ENCODE data around the gene ACSL6.

The ACSL6 gene

DNA sequence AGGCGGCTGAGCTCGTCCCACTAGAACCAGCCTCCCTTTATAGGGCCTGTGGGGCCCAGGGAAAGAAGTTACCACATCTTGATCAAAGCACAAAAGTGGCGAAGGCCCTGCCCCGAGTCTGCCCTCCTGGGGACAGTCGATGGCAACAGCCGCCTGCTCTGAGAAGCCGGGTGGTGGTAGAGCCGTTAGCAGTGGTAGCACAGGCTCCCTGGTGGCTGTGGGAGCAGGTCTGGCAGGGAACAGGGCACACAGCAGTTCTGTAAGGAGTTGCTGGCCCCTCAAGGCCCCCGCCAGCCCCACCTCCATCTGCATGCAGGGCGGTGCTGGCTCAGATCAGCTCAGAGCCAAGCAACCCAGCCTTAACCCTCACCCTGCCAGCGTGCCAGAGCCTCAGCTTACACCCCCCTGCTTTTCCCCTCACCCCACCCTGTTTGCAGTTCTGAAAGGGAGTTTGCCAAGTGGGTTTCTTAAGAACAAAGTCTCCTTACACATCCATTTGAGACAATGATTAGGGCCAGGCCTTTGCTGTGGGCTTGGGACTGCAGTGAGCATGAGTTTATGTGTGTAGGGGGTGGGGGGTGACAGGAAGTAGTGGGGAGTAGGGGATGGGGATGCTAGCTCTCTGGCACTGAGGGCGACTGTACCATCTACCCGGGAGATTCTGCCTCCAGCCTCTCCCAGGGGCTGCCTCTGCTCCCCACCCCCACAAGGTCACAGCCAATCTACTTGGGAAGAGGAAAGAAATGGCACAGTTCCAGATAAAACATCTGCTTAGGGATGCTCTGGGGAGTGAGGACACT is 11.8 kb downstream of the ACSL6 start:
- DNase-seq: no peak

DNA sequence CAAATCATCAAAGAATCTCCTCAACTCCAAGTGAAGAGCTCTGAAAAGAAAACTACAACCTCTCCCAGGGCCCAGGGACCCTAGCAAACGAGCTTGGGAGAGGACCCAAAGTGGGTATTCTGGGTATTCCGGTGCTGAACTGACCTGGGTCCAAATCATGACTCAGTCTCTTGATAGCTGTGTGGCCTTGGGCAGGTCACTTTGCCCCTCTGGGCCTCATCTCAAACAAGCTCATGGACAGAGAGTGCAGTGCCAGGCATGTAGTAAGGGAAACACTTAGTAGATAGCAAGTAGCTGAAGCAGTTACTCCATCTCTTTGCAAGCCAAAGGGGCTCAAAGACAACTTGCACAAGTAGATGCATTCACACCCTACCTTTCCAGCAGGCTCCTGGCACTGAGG is 12.4 kb downstream of the ACSL6 start:
- DNase-seq: no peak

DNA sequence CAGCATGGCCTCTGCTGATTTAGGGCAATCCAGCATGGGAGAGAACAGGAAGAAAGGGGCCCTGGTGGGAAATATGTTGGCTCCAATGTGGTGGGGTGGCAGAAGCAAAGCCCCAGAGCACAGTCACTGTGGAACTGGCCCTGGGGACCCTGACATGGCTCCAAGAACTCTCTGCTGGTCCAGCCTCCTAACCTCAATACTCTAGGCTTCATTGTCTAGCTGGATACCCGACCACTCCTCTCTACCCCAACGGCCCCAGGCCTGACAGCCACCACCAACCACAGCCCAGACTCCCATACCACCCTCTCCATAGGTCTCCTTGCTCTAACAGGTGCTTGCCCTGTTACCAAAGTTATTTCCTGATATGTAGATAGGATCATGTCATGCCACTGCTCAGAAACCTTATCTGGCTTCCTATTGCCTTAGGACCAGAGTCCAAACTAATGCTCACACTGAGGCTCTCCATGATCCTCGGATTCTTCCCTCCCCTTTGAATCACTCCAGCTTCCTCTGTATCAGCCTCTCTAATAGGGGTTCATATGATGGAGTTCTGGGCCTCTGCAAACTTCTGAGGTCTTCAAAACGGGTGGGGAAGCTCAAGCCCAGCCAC is 12.9 kb downstream of the ACSL6 start:
- DNase-seq: no peak

- no peak for DNase-seq
These were observed 13.7 kb downstream of the ACSL6 start for GRCh38 chr5:131997727-131998117.

GRCh38 chr5:131997026-131997726 is 14.3 kb downstream of the ACSL6 start:
- no peak for DNase-seq

GRCh38 chr5:131996210-131997025 is 15.0 kb downstream of the ACSL6 start:
- no peak for DNase-seq

DNA sequence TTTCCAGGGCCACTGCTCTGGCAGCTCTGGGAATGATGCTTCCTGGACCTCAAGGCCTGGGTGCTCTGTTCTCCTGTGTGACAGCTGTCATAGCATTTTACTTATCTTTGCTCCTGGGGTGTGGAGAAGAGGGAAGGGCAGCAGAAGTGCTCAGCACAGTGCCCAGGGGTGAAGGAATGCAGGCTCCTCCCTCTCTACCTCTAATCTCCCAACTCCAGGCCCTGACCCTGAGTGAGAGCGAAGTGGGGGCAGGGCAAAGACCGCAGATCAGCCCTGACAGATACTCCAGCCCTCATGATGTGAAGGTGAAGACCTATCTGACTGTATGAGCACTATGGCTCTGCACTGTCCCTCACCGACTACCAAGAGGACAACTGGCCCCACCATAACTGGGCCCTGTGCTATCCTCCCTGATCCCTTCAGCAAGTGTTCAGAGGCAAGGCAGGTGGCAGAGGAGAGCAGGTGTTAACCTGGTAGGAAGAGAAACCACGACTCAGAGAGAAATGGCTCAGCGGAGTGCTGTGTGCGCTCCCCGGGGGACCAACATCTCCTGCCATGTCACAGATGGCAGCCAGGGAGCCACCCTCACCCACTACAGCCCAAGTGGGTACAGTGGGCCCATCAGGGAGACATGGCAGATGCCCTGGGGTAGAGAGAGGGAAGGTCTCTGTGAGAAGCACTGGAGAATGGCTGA is 16.8 kb downstream of the ACSL6 start:
- no peak for DNase-seq

- no peak for DNase-seq
These were observed 17.4 kb downstream of the ACSL6 start for GRCh38 chr5:131994090-131994489.

- DNase-seq: no peak
These were observed 17.8 kb downstream of the ACSL6 start for GRCh38 chr5:131993676-131994075.

- no peak for DNase-seq
These were observed 19.1 kb downstream of the ACSL6 start for GRCh38 chr5:131992370-131992769.

- DNase-seq: no peak
These were observed 19.7 kb downstream of the ACSL6 start for GRCh38 chr5:131991593-131992324.

DNA sequence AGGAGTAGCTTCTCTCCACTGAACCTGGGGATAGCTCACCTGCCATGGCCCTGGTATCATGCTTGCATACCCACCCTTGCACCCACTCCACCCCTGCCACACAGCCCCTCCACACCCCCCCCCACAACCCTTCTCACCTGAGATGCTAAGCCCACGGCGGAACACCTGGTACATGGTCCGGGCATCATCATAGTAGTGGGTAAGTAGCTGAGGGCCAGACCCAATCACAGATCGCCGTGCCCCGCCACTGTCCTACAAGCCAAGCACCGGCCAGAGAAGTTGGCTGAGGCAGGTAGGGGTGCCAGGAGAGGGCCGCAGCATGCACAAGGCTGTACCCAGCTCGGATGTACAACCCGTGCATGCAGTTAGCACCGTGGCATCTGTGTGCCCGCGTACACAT is 20.7 kb downstream of the ACSL6 start:
- DNase-seq: no peak

- DNase-seq: no peak
These were observed 22.9 kb downstream of the ACSL6 start for GRCh38 chr5:131988601-131989000.

DNA sequence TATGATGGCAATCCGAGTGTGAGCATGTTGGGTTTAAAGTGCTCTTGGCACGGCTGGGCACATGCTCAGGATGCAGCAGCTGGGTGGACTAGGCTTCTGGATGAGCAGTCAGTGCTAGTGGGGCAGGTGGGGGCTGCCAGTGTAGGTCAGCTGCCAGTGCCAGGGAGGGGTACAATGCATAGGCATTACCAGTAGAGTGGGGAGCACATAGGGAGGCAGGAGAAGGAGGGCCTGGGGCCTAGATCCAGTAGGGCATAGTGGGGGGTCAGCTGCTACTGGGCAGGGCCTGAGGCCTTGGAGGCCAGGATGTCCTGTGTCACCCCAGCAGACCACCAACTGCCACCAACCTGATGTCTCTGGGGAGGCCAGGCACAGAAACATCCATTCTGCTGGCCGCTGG is 24.2 kb downstream of the ACSL6 start:
- DNase-seq: no peak

DNA sequence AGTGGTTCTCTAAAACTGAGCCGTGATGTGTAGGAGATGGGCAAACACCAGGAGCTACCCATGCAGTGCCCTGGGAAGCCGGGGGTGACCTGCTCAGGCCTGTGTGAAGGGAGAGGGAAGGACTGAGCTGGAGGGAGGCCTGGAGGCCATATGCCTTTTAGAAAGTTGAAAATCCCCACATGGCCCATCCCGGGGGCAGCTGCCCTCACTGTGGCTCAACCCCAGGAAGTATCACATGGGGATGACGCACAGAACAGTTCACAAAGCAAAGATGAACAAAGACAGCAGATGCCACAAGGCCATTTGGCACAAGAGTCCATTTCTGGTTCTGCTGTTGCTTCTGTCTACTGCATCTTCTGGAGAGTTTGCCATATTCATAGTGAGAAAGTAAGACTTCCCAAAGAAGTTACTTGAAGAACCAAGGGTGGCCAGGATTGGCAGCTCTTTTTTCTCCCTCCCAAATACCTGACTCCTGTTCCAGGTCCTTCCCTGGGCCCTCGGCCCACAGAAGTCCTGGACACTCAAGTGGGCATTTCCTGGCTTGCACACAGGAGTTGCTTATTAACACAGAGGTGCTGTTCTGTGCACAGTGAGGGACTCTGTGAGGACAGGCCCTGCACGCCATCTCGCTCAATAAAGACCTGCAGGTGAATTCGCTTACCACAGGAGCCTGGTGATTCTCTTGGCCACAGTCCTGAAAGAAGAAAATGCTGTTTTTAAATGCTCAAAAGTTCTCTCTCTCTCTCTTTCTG is 25.1 kb downstream of the ACSL6 start:
- no peak for DNase-seq

GRCh38 chr5:131984956-131985665 is 26.3 kb downstream of the ACSL6 start:
- no peak for DNase-seq

DNA sequence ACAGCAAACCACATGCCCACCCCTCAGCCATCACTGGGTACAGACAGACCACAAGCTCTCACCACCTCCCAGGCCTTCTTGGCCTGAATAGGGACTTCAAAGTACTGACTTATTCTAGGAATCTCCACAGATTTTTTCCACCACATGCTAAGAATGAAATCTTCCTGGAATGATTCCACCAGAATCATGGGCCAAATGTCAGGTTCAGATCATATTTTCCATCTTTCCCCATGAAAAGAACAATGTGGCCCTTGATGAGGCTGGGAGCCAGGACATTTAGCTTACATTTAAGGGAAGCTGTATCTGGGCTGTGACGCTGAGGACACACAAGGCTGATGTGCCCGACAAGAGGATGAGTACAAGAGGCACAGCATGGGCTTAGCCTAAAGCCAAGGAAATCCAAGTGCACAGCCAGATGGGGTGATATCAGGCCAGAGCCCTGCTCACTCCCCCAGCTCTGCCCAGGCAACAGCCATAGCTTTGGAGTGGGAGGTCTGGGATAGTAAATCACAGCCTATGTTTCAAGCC is 28.1 kb downstream of the ACSL6 start:
- DNase-seq: no peak

GRCh38 chr5:131981516-131981915 is 29.9 kb downstream of the ACSL6 start:
- DNase-seq: no peak

DNA sequence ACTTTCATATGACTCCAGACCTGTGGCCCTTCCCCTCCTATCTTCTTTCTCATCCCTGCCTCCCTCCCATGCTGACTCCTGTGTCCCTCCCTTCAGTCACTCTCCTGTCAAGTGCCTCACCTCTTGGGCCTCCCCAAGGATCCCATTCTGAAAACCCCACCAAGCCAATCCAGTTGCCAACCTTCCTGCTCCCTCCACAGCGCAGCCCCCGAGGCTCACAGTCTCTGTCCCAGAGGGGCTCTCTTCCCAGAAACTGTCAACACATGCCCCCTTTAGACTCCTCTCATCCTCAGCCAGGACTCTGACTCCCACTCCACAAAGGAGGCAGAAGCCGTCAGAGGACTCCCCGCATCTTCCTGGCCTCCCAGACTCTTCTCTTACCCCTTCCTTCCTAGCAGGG is 30.8 kb downstream of the ACSL6 start:
- DNase-seq: no peak

DNA sequence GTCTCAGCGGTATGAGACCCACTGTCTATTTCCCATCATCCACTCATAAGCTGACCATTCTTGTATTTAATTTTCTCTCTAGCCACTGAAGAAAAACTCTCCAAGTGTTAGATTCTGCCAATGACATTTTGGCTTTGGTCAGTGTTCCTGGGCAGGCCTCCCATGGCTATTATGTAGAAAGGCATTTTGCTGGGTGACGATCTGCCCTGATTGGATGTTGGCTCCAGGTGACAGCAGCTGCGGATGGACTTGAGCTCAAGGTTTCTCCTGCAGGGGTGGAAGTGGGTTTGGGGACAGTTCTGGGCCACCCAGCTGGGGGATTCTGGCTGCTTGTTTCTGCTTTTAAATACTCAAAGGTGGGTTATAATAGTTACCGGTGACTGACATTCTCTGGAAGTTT is 31.6 kb downstream of the ACSL6 start:
- no peak for DNase-seq

Measured in stimulated activated CD4-positive, alpha-beta T cell treated with anti-CD3 and anti-CD28 coated beads, Interleukin-12 subunit alpha, Interleukin-12 subunit beta, amount 100 ng/mL, for 4 hours (primary cell).